Hematopoietic multipotent progenitor cell treated with erythropoietin and hydrocortisone succinate and interleukin-3 and kit ligand, for 6 days (in vitro differentiated cells): Measurements from ENCODE around the gene RALGAPB.
A peak's percentile ranks its signal among the peaks of the same experiment; 100 is the strongest.
"Not testable (repeated sequence)": the region's sequence is repeated elsewhere in the genome, so short reads cannot be mapped to it uniquely, and the experiment has no call there.

Experiments
- DNase-seq: peaks from one replicate; pipeline ENCODE4 v3.0.0-alpha.2; 2015

The RALGAPB gene

GRCh38 chr20:38447931-38448675, 24.5 kb upstream of the RALGAPB start:
- peak; percentile 75 for DNase-seq

- DNase-seq = no peak
Measured at GRCh38 chr20:38449046-38449445, 23.6 kb upstream of the RALGAPB start.

GRCh38 chr20:38450412-38450975, 22.1 kb upstream of the RALGAPB start:
- no peak for DNase-seq

- peak; percentile 92 for DNase-seq
Measured at GRCh38 chr20:38452880-38453624, 19.6 kb upstream of the RALGAPB start.

- DNase-seq = no peak
Measured at GRCh38 chr20:38453941-38454340, 18.7 kb upstream of the RALGAPB start.

- DNase-seq = peak; percentile 28
Measured at GRCh38 chr20:38454556-38455473, 17.8 kb upstream of the RALGAPB start.

GRCh38 chr20:38458314-38458713, 14.3 kb upstream of the RALGAPB start:
- DNase-seq = no peak

GRCh38 chr20:38460040-38460623, 12.5 kb upstream of the RALGAPB start:
- DNase-seq = peak; percentile 35

GRCh38 chr20:38460631-38461030, 12.0 kb upstream of the RALGAPB start:
- not testable (repeated sequence) for DNase-seq

GRCh38 chr20:38461167-38461566, 11.5 kb upstream of the RALGAPB start:
- not testable (repeated sequence) for DNase-seq

GRCh38 chr20:38461569-38461968, 11.1 kb upstream of the RALGAPB start:
- DNase-seq = not testable (repeated sequence)

GRCh38 chr20:38466171-38466570, 6.5 kb upstream of the RALGAPB start:
- DNase-seq = no peak

- DNase-seq = no peak
Measured at GRCh38 chr20:38466983-38467382, 5.7 kb upstream of the RALGAPB start.

- no peak for DNase-seq
Measured at GRCh38 chr20:38471245-38471644, 1.4 kb upstream of the RALGAPB start.

- peak; percentile 21 for DNase-seq
Measured at GRCh38 chr20:38471987-38472512, 593 bp upstream of the RALGAPB start.

- DNase-seq = peak; percentile 58
Measured at GRCh38 chr20:38473367-38473795, 738 bp downstream of the RALGAPB start.

GRCh38 chr20:38477747-38478146, 5.1 kb downstream of the RALGAPB start:
- DNase-seq = no peak

GRCh38 chr20:38479596-38479995, 7.0 kb downstream of the RALGAPB start:
- no peak for DNase-seq

GRCh38 chr20:38485041-38485440, 12.4 kb downstream of the RALGAPB start:
- DNase-seq = no peak

- no peak for DNase-seq
Measured at GRCh38 chr20:38489181-38489580, 16.5 kb downstream of the RALGAPB start.

- DNase-seq = no peak
Measured at GRCh38 chr20:38497246-38497935, 24.7 kb downstream of the RALGAPB start.
